ENCODE measurements around the gene FGF4.

FGF4 gene

DNA sequence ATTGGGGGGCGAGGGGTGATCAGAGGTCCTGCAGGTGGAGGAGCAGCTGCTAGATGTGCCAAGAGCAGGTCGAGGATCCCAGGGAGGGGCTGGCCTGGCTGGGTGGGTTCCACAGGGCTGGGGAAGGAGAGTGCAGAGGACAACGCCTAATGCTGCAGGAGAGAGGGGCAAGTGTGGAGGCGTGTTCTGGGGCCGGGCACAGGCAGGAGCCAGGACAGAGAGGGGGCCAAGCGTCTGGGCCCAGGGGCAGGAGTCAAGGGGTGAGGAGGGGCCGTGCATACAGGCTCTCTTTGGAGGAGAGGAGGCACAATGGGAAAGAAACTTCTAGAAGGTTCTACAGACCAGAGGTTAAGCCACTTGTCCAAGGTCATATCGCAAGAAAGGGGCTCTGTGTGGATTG is 44.6 kb downstream of the FGF4 start:
- H3K27ac ChIP-seq = no peak overlapping the region
- DNase-seq (ENCODE audit: low read depth, low spot score) = no peak

DNA sequence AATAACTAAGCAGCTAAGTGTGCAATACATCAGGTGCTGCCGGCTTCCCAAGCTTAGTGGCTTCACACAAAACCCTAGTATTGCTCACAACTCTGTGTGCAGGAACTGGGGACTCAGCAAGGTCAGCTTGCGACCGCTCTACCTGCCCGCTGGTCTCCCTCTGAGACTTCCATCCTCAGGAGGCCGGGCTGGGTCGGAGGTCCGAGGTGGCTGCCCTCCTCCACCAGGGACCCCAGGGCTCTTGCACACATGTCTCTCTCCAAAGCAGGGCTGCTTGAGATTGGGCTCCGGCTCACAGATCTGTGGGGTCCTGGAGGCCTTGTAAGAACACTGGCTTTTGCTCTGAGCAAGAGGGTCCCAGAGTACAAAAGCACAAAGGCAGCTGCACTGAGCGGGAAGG is 45.9 kb downstream of the FGF4 start:
- no peak for DNase-seq (ENCODE audit: low read depth, low spot score)
- no peak overlapping the region for H3K27ac ChIP-seq

DNA sequence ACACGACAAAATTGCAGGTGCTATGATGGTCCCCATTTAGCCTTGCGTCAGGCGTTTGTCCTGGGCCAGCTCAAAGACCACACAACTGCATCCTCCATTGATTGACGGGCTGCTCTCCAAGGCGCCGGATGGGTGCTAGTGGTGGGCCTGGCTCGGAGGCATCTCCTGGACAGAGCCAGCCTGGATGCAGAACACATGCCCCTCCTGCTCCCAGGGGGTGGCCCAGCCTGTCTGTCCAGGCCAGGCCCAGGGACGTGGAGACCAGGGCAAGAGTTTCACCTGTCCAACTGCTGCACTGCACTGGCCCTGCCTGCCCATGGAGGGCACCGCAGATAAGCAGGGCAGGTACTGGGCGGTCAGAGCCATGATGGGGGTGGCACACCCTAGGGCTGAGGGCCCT is 47.9 kb downstream of the FGF4 start:
- no peak for DNase-seq (ENCODE audit: low read depth, low spot score)
- no peak overlapping the region for H3K27ac ChIP-seq

GRCh38 chr11:69726481-69726880 is 48.7 kb downstream of the FGF4 start:
- no peak for DNase-seq (ENCODE audit: low read depth, low spot score)
- H3K27ac ChIP-seq = no peak overlapping the region

- DNase-seq (ENCODE audit: low read depth, low spot score) = no peak
- H3K27ac ChIP-seq = no peak overlapping the region
Measured at GRCh38 chr11:69726019-69726418, 49.1 kb downstream of the FGF4 start.

DNA sequence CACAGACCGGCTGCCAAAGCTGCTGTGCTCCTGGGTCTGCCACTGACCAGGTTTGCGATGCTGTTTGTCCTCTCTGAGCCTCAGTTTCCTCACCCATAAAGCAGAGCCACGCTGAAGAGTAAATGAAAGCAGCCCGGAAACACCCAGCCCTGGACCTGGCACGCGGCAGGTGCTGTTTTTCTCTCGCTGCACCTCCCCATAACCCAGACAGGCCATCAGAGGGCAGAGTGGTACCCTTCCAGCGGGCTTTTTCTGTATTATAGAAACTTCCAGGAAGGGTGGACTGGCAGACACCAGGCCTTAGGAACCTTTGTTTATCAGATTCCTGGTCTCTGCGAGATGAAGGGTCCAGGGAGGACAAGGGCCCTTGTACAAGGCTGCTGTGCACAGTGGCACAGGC is 53.4 kb downstream of the FGF4 start:
- H3K27ac ChIP-seq = no peak overlapping the region
- DNase-seq (ENCODE audit: low read depth, low spot score) = no peak

DNA sequence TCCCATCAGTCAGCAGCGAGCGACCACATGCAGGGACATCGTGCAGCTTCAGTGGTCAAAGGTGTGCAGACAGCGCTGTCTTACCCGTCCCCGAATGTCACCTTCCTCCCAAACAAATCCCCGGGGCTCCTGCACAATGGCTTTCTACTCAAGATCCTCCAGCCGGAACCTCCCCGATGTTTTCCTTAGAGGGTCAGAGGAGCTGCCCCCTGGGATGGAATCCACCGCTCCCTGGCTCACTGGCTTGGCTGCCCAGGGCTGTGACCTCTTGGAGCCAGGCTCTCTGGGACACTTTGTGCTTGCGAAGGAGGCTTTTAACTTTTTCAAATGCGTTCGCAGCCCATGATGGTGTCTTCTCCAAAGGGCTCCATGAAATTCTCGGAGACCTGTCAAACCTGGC is 54.0 kb downstream of the FGF4 start:
- DNase-seq (ENCODE audit: low read depth, low spot score) = no peak
- H3K27ac ChIP-seq = no peak overlapping the region

Measured in epithelial cell of prostate (primary cell).